ENCODE data around the gene IRF4.

The IRF4 gene

GRCh38 chr6:345747-346385 lies 45.7 kb upstream of the IRF4 start:
- no peak for DNase-seq (ENCODE audit: low read depth)
- no peak for TF ChIP-seq CTCF (conservative IDR thresholded peaks at IDR 0.05; ENCODE audit: low read depth, low read length)

GRCh38 chr6:346386-347030 lies 45.0 kb upstream of the IRF4 start:
- no peak for DNase-seq (ENCODE audit: low read depth)
- H3K4me3 ChIP-seq (ENCODE audit: low read length): no peak overlapping the region
- TF ChIP-seq CTCF (conservative IDR thresholded peaks at IDR 0.05; ENCODE audit: low read depth, low read length): no peak

More at GRCh38 chr6:345747-346385, 45.7 kb upstream of the IRF4 start:
- H3K4me3 ChIP-seq (ENCODE audit: low read length): no peak overlapping the region

GRCh38 chr6:347232-347631 lies 44.3 kb upstream of the IRF4 start:
- no peak for TF ChIP-seq CTCF (conservative IDR thresholded peaks at IDR 0.05; ENCODE audit: low read depth, low read length)
- no peak overlapping the region for H3K4me3 ChIP-seq (ENCODE audit: low read length)
- no peak for DNase-seq (ENCODE audit: low read depth)

GRCh38 chr6:347951-348859 lies 43.3 kb upstream of the IRF4 start:
- H3K4me3 ChIP-seq (ENCODE audit: low read length): no peak overlapping the region
- no peak for DNase-seq (ENCODE audit: low read depth)
- no peak for TF ChIP-seq CTCF (conservative IDR thresholded peaks at IDR 0.05; ENCODE audit: low read depth, low read length)

GRCh38 chr6:348860-349396 lies 42.6 kb upstream of the IRF4 start:
- DNase-seq (ENCODE audit: low read depth): no peak
- H3K4me3 ChIP-seq (ENCODE audit: low read length): no peak overlapping the region
- TF ChIP-seq CTCF (conservative IDR thresholded peaks at IDR 0.05; ENCODE audit: low read depth, low read length): no peak

- no peak for TF ChIP-seq CTCF (conservative IDR thresholded peaks at IDR 0.05; ENCODE audit: low read depth, low read length)
- DNase-seq (ENCODE audit: low read depth): no peak
- H3K4me3 ChIP-seq (ENCODE audit: low read length): no peak overlapping the region
Measured at GRCh38 chr6:349491-349921, 42.0 kb upstream of the IRF4 start.

Measured in retinal pigment epithelial cell (primary cell).